ENCODE results near the gene LTB4R2. TPM values are rescaled to one million over a fixed set of nuclear protein-coding genes. Genes with fewer than 3 reads are reported as not detected.
"Not testable (repeated sequence)": the region's sequence is repeated elsewhere in the genome, so short reads cannot be mapped to it uniquely, and the experiment has no call there.

LTB4R2 gene
- total RNA-seq, 1 experiment from 2014 or later = 5.4 TPM

- in situ Hi-C loops (cut with HindIII; ENCODE audit: low sequenced_read_pairs) = no loop called here
- DNase-seq (ENCODE audit: low spot score) = peak; percentile 51
Measured at GRCh38 chr14:24332268-24332993, 22.5 kb downstream of the LTB4R2 start.

- in situ Hi-C loops (cut with HindIII; ENCODE audit: low sequenced_read_pairs) = loop anchor here (5.0 kb wide), 1 partner anchor 88 kb away; no protein-coding TSS in a partner anchor
- DNase-seq (ENCODE audit: low spot score) = no peak
Measured at GRCh38 chr14:24334431-24335291, 24.7 kb downstream of the LTB4R2 start, which contains the start of gene ADCY4. TSS of gene ADCY4 (minus strand) at chr14:24335071. CDS start at chr14:24334652, 419 bp downstream.

- DNase-seq (ENCODE audit: low spot score) = no peak
- in situ Hi-C loops (cut with HindIII; ENCODE audit: low sequenced_read_pairs) = loop anchor here (5.0 kb wide), 1 partner anchor 87 kb away; no protein-coding TSS in a partner anchor
Measured at GRCh38 chr14:24335461-24336171, 25.7 kb downstream of the LTB4R2 start.

GRCh38 chr14:24337144-24337823 lies 27.3 kb downstream of the LTB4R2 start:
- in situ Hi-C loops (cut with HindIII; ENCODE audit: low sequenced_read_pairs) = loop anchor here (5.0 kb wide), 1 partner anchor 85 kb away; no protein-coding TSS in a partner anchor
- DNase-seq (ENCODE audit: low spot score) = no peak

GRCh38 chr14:24337824-24338175 lies 27.9 kb downstream of the LTB4R2 start:
- in situ Hi-C loops (cut with HindIII; ENCODE audit: low sequenced_read_pairs) = loop anchor here (5.0 kb wide), 1 partner anchor 85 kb away; no protein-coding TSS in a partner anchor
- no peak for DNase-seq (ENCODE audit: low spot score)

- in situ Hi-C loops (cut with HindIII; ENCODE audit: low sequenced_read_pairs) = loop anchor here (5.0 kb wide), 1 partner anchor 83 kb away; no protein-coding TSS in a partner anchor
Measured at GRCh38 chr14:24338843-24339242, 28.9 kb downstream of the LTB4R2 start.

GRCh38 chr14:24339284-24340151 lies 29.6 kb downstream of the LTB4R2 start, which contains the start of gene RIPK3:
TSS of gene RIPK3 (minus strand) at chr14:24339991. CDS start at chr14:24339826, 165 bp downstream.
- DNase-seq (ENCODE audit: low spot score) = no peak
- in situ Hi-C loops (cut with HindIII; ENCODE audit: low sequenced_read_pairs) = loop anchor here (5.0 kb wide), 1 partner anchor 83 kb away; no protein-coding TSS in a partner anchor

More at GRCh38 chr14:24338843-24339242, 28.9 kb downstream of the LTB4R2 start:
- DNase-seq (ENCODE audit: low spot score) = no peak

GRCh38 chr14:24340606-24341005 lies 30.7 kb downstream of the LTB4R2 start:
- no peak for DNase-seq (ENCODE audit: low spot score)
- in situ Hi-C loops (cut with HindIII; ENCODE audit: low sequenced_read_pairs) = no loop called here

GRCh38 chr14:24342889-24343288 lies 32.9 kb downstream of the LTB4R2 start:
- DNase-seq (ENCODE audit: low spot score) = no peak
- in situ Hi-C loops (cut with HindIII; ENCODE audit: low sequenced_read_pairs) = no loop called here

- in situ Hi-C loops (cut with HindIII; ENCODE audit: low sequenced_read_pairs) = no loop called here
- no peak for DNase-seq (ENCODE audit: low spot score)
Measured at GRCh38 chr14:24343795-24344660, 34.1 kb downstream of the LTB4R2 start.

- in situ Hi-C loops (cut with HindIII; ENCODE audit: low sequenced_read_pairs) = no loop called here
- no peak for DNase-seq (ENCODE audit: low spot score)
Measured at GRCh38 chr14:24347134-24347533, 37.2 kb downstream of the LTB4R2 start.

- no peak for DNase-seq (ENCODE audit: low spot score)
- in situ Hi-C loops (cut with HindIII; ENCODE audit: low sequenced_read_pairs) = no loop called here
Measured at GRCh38 chr14:24348186-24348585, 38.2 kb downstream of the LTB4R2 start.

- no peak for DNase-seq (ENCODE audit: low spot score)
- in situ Hi-C loops (cut with HindIII; ENCODE audit: low sequenced_read_pairs) = no loop called here
Measured at GRCh38 chr14:24349742-24350141, 39.8 kb downstream of the LTB4R2 start.

- in situ Hi-C loops (cut with HindIII; ENCODE audit: low sequenced_read_pairs) = no loop called here
- no peak for DNase-seq (ENCODE audit: low spot score)
Measured at GRCh38 chr14:24351517-24351916, 41.6 kb downstream of the LTB4R2 start.

- DNase-seq (ENCODE audit: low spot score) = no peak
- in situ Hi-C loops (cut with HindIII; ENCODE audit: low sequenced_read_pairs) = no loop called here
Measured at GRCh38 chr14:24353559-24354481, 43.9 kb downstream of the LTB4R2 start.

GRCh38 chr14:24354482-24354825 lies 44.5 kb downstream of the LTB4R2 start:
- in situ Hi-C loops (cut with HindIII; ENCODE audit: low sequenced_read_pairs); DNase-seq (ENCODE audit: low spot score): not testable (repeated sequence)

Measured in G401 (cell line).